ENCODE data around the gene CT45A5.
"Not testable (repeated sequence)": the region's sequence is repeated elsewhere in the genome, so short reads cannot be mapped to it uniquely, and the experiment has no call there.

The CT45A5 gene, protein sequence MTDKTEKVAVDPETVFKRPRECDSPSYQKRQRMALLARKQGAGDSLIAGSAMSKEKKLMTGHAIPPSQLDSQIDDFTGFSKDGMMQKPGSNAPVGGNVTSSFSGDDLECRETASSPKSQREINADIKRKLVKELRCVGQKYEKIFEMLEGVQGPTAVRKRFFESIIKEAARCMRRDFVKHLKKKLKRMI

DNA sequence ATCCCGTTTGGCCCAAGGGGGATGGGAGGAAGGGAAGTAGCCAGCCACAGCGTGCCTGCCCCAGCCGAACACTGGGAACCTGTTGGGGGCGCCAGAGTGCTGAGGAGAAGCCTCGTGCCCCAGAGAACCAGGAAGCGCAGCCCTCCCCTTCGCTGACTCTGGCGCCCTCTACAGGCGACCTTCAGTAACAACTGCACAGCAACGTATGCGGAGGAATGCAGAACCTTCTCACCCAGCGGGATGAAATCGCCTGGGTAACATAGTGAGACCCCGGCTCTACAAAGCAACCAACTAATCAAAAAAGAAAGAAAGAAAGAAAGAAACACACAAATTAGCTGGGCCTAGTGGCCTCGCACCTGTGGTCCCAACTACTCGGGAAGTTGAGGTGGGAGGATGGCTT, at the start of gene CT45A5:
Gene CT45A5, minus strand, starts transcription at position 101 of the 400 bp plus-strand sequence. CDS start 3,774 bp downstream, outside the sequence.
- DNase-seq = not testable (repeated sequence)

DNA sequence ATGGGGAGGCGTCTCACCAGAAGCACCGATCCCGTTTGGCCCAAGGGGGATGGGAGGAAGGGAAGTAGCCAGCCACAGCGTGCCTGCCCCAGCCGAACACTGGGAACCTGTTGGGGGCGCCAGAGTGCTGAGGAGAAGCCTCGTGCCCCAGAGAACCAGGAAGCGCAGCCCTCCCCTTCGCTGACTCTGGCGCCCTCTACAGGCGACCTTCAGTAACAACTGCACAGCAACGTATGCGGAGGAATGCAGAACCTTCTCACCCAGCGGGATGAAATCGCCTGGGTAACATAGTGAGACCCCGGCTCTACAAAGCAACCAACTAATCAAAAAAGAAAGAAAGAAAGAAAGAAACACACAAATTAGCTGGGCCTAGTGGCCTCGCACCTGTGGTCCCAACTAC, 34.6 kb upstream of the CT45A5 start, which contains the start of gene CT45A2:
Gene CT45A2, minus strand, starts transcription at position 101 of the 400 bp plus-strand sequence. CDS start 3,747 bp downstream, outside the sequence.
- DNase-seq = not testable (repeated sequence)

DNA sequence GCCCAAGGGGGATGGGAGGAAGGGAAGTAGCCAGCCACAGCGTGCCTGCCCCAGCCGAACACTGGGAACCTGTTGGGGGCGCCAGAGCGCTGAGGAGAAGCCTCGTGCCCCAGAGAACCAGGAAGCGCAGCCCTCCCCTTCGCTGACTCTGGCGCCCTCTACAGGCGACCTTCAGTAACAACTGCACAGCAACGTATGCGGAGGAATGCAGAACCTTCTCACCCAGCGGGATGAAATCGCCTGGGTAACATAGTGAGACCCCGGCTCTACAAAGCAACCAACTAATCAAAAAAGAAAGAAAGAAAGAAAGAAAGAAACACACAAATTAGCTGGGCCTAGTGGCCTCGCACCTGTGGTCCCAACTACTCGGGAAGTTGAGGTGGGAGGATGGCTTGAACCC, 17.4 kb upstream of the CT45A5 start, which contains the start of gene CT45A6:
Gene CT45A6, minus strand, starts transcription at position 101 of the 400 bp plus-strand sequence. CDS start 3,794 bp downstream, outside the sequence.
- not testable (repeated sequence) for DNase-seq

DNA sequence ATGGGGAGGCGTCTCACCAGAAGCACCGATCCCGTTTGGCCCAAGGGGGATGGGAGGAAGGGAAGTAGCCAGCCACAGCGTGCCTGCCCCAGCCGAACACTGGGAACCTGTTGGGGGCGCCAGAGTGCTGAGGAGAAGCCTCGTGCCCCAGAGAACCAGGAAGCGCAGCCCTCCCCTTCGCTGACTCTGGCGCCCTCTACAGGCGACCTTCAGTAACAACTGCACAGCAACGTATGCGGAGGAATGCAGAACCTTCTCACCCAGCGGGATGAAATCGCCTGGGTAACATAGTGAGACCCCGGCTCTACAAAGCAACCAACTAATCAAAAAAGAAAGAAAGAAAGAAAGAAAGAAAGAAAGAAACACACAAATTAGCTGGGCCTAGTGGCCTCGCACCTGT, 17.2 kb downstream of the CT45A5 start, which contains the start of gene CT45A3:
Gene CT45A3, minus strand, starts transcription at position 101 of the 400 bp plus-strand sequence. CDS start 3,747 bp downstream, outside the sequence.
- DNase-seq = not testable (repeated sequence)

DNA sequence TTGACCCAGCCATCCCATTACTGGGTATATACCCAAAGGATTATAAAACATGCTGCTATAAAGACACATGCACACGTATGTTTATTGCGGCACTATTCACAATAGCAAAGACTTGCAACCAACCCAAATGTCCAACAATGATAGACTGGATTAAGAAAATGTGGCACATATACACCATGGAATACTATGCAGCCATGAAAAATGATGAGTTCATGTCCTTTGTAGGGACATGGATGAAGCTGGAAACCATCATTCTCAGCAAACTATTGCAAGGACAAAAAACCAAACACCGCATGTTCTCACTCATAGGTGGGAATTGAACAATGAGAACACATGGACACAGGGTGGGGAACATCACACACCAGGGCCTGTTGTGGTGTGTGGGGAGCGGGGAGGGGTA, 40.6 kb downstream of the CT45A5 start:
- DNase-seq = not testable (repeated sequence)

DNA sequence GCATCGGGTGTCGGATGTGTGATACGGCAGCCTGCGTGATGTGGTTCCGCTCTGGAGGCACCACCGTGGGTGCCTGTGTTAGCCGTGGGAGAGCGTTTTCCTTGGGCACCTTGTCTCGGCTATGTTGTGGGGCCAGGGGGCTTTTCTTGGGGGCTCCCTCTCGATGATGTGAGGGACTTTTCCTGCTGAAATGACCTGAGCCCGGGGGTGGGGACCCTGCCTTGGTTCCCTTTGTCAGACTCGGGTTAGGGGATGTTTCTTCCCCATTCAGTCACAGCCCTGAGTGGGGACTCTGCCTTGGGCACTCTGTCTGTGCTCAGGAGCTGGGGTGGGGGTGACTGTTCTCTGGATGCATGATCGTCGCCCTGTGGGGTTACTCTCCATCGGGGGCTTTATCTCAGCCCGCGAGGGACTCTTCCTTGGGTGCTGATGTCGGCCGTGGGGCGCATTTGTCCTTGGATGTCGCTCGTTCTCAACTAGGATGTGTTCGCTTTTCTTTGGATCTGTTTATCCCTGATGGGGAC, 44.0 kb downstream of the CT45A5 start:
- no peak for TF ChIP-seq GATA1 (IDR thresholded peaks at IDR 0.05; ENCODE audit: low read depth, low read length)
- TF ChIP-seq POLR2A (IDR thresholded peaks at IDR 0.05; ENCODE audit: low read length) = no peak
- no peak for DNase-seq

DNA sequence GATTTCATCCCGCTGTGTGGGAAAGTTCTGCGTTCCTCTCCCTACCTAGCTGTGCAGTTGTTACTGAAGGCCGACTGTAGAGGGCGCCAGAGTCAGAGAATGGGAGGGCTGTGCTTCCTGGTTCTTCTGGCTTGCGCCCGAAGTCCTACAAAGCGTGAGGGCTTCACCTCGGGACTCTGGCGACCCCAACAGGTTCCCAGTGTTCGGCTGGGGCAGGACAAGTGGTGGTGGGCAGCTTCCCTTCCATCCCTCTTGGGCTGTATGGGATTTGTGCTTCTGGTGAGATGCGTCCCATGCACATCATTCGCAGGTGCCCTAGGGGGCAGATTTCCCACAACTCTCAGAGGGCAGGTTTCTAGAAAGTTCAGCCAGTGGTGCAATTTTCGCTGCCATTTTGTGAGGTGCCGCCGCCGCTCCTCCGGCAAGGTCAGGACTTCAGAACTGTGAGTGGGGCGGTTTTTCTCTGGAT, 44.6 kb downstream of the CT45A5 start:
- no peak for TF ChIP-seq POLR2A (IDR thresholded peaks at IDR 0.05; ENCODE audit: low read length)
- TF ChIP-seq GATA1 (IDR thresholded peaks at IDR 0.05; ENCODE audit: low read depth, low read length) = no peak
- no peak for DNase-seq

DNA sequence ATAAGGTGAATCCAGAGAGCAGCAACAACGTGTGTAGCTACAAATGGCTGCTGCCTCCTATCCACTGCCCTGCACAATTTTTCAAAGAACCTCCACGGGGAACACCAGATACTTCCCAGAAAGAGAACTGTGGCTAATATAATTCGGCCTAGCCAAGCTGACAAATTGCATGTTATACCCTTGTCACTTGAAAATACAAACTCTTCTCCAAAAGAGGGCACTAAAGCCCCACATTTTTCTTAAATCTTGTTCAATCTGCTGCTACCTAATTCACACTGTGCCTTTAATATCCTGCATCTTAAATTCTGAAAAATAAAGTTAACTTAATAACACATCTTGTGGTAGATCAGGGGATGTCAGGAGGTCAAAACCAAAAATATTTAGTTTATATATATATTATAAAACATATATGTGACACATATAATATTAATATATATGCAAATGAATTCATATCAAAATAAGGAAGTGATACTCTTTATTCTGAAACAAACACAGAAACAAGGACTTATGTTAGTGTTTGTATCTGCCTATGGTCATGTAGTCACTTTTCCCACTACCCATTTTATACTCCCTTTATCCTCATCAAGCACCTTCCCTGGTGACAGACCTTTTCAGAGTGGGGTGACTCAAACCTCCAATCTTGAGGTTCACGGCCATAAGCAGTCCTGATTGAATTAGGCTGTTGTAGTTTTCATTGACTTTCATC, 47.8 kb downstream of the CT45A5 start:
- no peak for TF ChIP-seq GATA1 (IDR thresholded peaks at IDR 0.05; ENCODE audit: low read depth, low read length)
- TF ChIP-seq POLR2A (IDR thresholded peaks at IDR 0.05; ENCODE audit: low read length) = no peak
- DNase-seq = no peak

DNA sequence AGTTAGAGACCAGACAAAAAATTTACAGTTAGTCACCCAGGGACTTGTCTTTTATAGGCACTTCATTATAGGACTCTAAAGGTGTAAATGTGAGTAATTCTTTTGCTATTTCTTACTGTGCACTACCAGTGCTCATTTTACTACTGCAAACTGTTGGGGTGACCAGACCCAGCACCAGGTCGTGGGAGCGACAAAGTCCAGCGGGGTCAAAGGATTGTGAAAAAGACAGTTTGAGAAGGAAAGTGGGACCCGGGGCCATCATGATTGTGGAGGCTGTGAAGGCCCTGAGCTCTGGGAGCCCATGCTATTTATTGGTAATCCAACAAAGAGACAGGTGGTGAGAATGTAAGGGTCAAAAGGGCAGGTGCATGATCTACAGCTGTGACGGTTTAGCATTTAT, 50.6 kb downstream of the CT45A5 start:
- DNase-seq = not testable (repeated sequence)
